ENCODE results near the gene MT1E. TPM values are rescaled to one million over a fixed set of nuclear protein-coding genes. Genes with fewer than 3 reads are reported as not detected.
"Not testable (repeated sequence)": the region's sequence is repeated elsewhere in the genome, so short reads cannot be mapped to it uniquely, and the experiment has no call there.

MT1E gene
- polyA plus RNA-seq, 1 experiment, result 188 TPM

DNA sequence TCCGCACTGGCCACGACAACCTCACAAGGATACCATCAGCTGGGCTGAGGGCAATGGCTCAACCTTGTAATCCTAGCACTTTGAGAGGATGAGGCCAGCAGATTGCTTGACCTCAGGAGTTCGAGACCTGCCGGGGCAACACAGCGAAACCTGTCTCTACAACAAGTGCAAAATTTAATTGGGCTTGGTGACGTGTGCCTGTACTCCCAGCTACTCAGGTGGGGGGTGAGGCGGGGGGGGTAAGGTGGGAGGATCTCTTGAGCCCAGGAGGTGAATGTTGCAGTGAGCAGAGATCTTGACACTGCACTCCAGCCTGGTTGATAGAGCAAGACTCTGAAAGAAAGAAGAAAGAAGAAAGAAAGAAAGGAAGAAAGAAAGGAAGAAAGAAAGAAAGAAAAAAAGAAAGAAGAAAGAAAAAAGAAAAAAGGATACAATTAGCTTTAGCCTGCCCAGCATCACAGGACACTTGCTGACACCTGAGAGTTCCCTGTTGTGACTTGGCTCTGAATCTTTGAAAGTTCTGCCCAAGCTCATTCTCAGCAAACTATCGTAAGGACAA lies 5.2 kb upstream of the MT1E start:
- no peak for DNase-seq (ENCODE audit: low read depth)
- Histone ChIP-seq H3K4me3 (ENCODE audit: low read depth, low read length) (no peak overlapping the region), H3K27me3 (ENCODE audit: control insufficient read depth, insufficient read depth, low read length) (no peaks in the 10 kb centered on the region), H3K36me3 (ENCODE audit: control insufficient read depth, insufficient read depth, low read length) (no peaks in the 10 kb centered on the region)
- ChIA-PET CTCF (interaction anchor here (1.5 kb wide), 1 partner anchor 20 kb away, joined by 3 read pairs; no protein-coding TSS in a partner anchor), POLR2A (no interaction called here)
- TF ChIP-seq, protein P1, sequence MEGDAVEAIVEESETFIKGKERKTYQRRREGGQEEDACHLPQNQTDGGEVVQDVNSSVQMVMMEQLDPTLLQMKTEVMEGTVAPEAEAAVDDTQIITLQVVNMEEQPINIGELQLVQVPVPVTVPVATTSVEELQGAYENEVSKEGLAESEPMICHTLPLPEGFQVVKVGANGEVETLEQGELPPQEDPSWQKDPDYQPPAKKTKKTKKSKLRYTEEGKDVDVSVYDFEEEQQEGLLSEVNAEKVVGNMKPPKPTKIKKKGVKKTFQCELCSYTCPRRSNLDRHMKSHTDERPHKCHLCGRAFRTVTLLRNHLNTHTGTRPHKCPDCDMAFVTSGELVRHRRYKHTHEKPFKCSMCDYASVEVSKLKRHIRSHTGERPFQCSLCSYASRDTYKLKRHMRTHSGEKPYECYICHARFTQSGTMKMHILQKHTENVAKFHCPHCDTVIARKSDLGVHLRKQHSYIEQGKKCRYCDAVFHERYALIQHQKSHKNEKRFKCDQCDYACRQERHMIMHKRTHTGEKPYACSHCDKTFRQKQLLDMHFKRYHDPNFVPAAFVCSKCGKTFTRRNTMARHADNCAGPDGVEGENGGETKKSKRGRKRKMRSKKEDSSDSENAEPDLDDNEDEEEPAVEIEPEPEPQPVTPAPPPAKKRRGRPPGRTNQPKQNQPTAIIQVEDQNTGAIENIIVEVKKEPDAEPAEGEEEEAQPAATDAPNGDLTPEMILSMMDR (IDR thresholded peaks at IDR 0.05; ENCODE audit: insufficient read depth, low read depth, low read length), result no peak

DNA sequence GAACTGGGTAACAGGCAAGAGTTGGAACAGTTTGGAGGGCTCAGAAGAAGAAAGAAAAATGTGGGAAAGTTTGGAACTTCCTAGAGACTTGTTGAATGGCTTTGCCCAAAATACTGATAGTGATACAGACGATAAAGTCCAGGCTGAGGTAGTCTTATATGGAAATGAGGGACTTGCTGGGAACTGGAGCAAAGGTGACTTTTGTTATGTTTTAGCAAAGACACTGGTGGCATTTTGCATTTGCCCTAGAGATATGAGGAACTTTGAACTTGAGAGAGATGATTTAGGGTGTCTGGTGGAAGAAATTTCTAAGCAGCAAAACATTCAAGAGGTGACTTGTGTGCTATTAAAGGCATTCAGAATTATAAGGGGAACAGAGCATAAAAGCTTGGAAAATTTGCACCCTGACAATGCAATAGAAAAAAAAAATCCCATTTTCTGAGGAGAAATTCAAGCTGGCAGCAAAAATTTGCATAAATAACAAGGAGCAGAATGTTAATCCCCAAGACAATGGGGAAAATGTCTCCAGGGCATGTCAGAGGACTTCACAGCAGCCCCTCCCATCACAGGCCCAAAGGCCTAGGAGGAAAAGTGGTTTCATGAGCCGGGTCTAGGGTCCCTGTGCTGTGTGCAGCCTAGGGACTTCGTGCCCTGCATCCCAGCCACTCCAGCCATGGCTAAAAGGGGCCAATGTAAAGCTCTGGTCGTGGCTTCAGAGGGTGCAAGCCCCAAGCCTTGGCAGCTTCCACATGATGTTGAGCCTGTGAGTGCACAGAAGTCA lies 3.7 kb upstream of the MT1E start:
- H3K36me3 ChIP-seq (ENCODE audit: control insufficient read depth, insufficient read depth, low read length); POLR2A ChIA-PET; DNase-seq (ENCODE audit: low read depth); H3K4me3 ChIP-seq (ENCODE audit: low read depth, low read length); H3K27me3 ChIP-seq (ENCODE audit: control insufficient read depth, insufficient read depth, low read length): not testable (repeated sequence)
- CTCF ChIA-PET, result interaction anchor here (1.3 to 1.5 kb wide), 2 partner anchors 18 to 21 kb away, joined by 3 read pairs; no protein-coding TSS in a partner anchor

- H3K27me3 ChIP-seq (ENCODE audit: control insufficient read depth, insufficient read depth, low read length); POLR2A ChIA-PET; H3K4me3 ChIP-seq (ENCODE audit: low read depth, low read length); H3K36me3 ChIP-seq (ENCODE audit: control insufficient read depth, insufficient read depth, low read length); DNase-seq (ENCODE audit: low read depth): not testable (repeated sequence)
- CTCF ChIA-PET, result interaction anchor here (0.8 to 1.9 kb wide), 5 partner anchors 9 to 79 kb away, joined by 3 to 7 read pairs (median 3); partner anchors contain the start of gene MT1M
These were observed 2.4 kb upstream of the MT1E start for GRCh38 chr16:56623184-56623583.

GRCh38 chr16:56623637-56624036 lies 1.9 kb upstream of the MT1E start:
- no peak overlapping the region for H3K4me3 ChIP-seq (ENCODE audit: low read depth, low read length)
- no peaks in the 10 kb centered on the region for H3K27me3 ChIP-seq (ENCODE audit: control insufficient read depth, insufficient read depth, low read length)
- TF ChIP-seq, protein P1 (IDR thresholded peaks at IDR 0.05; ENCODE audit: insufficient read depth, low read depth, low read length), result no peak
- POLR2A ChIA-PET, result no interaction called here
- no peaks in the 10 kb centered on the region for H3K36me3 ChIP-seq (ENCODE audit: control insufficient read depth, insufficient read depth, low read length)
- DNase-seq (ENCODE audit: low read depth), result no peak
- CTCF ChIA-PET, result interaction anchor here (0.8 to 1.9 kb wide), 6 partner anchors 9 to 78 kb away, joined by 3 to 7 read pairs (median 3); partner anchors contain the start of gene MT1M

DNA sequence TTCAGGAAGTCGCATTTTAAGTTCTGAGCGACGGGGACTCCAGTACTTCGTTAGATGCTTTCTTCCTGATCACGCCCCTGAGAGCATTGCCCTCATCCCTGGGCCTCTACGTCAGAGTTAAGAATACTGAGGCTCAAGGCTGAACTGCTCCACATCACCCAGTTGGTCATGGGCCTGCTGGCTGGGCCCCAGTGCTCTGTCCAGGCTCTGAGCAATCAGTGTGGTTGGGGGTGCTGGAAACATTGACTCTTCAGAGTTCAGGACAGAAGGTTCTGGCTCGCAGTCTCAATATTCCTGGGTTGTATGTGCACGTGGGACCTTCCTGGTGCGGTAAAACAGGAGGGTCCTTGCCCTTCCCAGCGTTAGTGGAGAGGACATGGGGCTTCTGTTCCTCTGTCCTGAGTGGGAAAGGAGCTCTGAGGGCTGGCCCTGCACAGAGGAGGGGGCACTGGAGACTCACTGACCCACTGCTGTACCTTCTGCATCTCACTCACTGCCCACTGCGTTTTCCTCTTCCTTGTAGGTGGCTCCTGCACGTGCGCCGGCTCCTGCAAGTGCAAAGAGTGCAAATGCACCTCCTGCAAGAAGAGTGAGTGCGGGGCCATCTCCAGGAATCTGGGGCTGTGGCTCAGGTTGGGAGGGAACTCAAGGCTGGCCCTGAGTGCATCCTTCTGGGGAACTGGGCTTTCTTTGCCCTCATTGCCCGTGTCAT lies 518 bp downstream of the MT1E start:
- ChIA-PET CTCF (interaction anchor here (0.6 to 1.5 kb wide), 11 partner anchors 9 to 189 kb away, joined by 3 to 4 read pairs (median 3); no protein-coding TSS in a partner anchor), POLR2A (interaction anchor here (0.6 to 1.7 kb wide), 8 partner anchors 9 to 345 kb away, joined by 3 to 17 read pairs (median 6); partner anchors contain the start of gene MT2A)
- Histone ChIP-seq H3K27me3 (ENCODE audit: control insufficient read depth, insufficient read depth, low read length) (no peaks in the 10 kb centered on the region), H3K4me3 (ENCODE audit: low read depth, low read length) (peak overlapping the region; percentile 58), H3K36me3 (ENCODE audit: control insufficient read depth, insufficient read depth, low read length) (no peaks in the 10 kb centered on the region)
- DNase-seq (ENCODE audit: low read depth), result no peak
- TF ChIP-seq, protein P1 (IDR thresholded peaks at IDR 0.05; ENCODE audit: insufficient read depth, low read depth, low read length), result no peak

- DNase-seq (ENCODE audit: low read depth), result no peak
- Histone ChIP-seq H3K4me3 (ENCODE audit: low read depth, low read length) (peak overlapping the region; percentile 58), H3K27me3 (ENCODE audit: control insufficient read depth, insufficient read depth, low read length) (no peaks in the 10 kb centered on the region), H3K36me3 (ENCODE audit: control insufficient read depth, insufficient read depth, low read length) (no peaks in the 10 kb centered on the region)
- TF ChIP-seq, protein P1 (IDR thresholded peaks at IDR 0.05; ENCODE audit: insufficient read depth, low read depth, low read length), result no peak
- POLR2A ChIA-PET, result interaction anchor here (1.6 to 1.7 kb wide), 2 partner anchors 15 to 19 kb away, joined by 3 to 9 read pairs; no protein-coding TSS in a partner anchor
- CTCF ChIA-PET, result interaction anchor here (1.5 kb wide), 1 partner anchor 14 kb away, joined by 3 read pairs; no protein-coding TSS in a partner anchor
These were observed 1.1 kb downstream of the MT1E start for GRCh38 chr16:56626685-56627084.
